Measurements from ENCODE around the gene KCNH1. TPM values are rescaled to one million over a fixed set of nuclear protein-coding genes. Genes with fewer than 3 reads are reported as not detected.
A peak's percentile ranks its signal among the peaks of the same experiment; 100 is the strongest.

KCNH1 gene
- total RNA-seq, 1 donor from 2014 or later, result 15.5 TPM

- Mint-ChIP-seq H3K27me3 (ENCODE audit: low read depth, unreplicated experiment) (peaks cover 9% of the 10 kb centered on the region), H3K9me3 (ENCODE audit: unreplicated experiment) (no peaks in the 10 kb centered on the region), H3K4me1 (ENCODE audit: low read depth, unreplicated experiment) (no peaks in the 10 kb centered on the region), H3K36me3 (ENCODE audit: low read depth, unreplicated experiment) (peaks cover 26% of the 10 kb centered on the region), H3K4me3 (ENCODE audit: unreplicated experiment) (no peak overlapping the region), H3K27ac (ENCODE audit: unreplicated experiment) (peak overlapping the region; percentile 13)
- Histone ChIP-seq H3K9ac (ENCODE audit: low read length) (no peak overlapping the region), H3K36me3 (ENCODE audit: insufficient read depth, low read length) (no peaks in the 10 kb centered on the region), H3K27me3 (ENCODE audit: insufficient read depth, low read length) (no peaks in the 10 kb centered on the region), H3K4me2 (ENCODE audit: low read length) (no peak overlapping the region), H4K20me1 (ENCODE audit: insufficient read depth, low read length) (no peaks in the 10 kb centered on the region), H3K27ac (ENCODE audit: low read depth, low read length) (no peak overlapping the region), H2AFZ (ENCODE audit: low read depth, low read length) (no peak overlapping the region), H3K79me2 (ENCODE audit: insufficient read depth, low read length) (no peaks in the 10 kb centered on the region), H3K4me3 (ENCODE audit: insufficient read depth, low read depth, low read length) (no peak overlapping the region), H3K9me3 (ENCODE audit: insufficient read depth, low read depth, low read length) (no peaks in the 10 kb centered on the region), H3K4me1 (ENCODE audit: insufficient read depth, low read length) (no peaks in the 10 kb centered on the region)
- no peak for DNase-seq (ENCODE audit: low read depth)
- no peak for FAIRE-seq
- TF ChIP-seq EZH2 (IDR thresholded peaks at IDR 0.05; ENCODE audit: insufficient read depth, low read length) (no peak), CTCF (IDR thresholded peaks at IDR 0.05; ENCODE audit: insufficient read depth, low read depth, low read length) (no peak)
Measured at GRCh38 chr1:210801501-210801900, 332.4 kb downstream of the KCNH1 start.

DNA sequence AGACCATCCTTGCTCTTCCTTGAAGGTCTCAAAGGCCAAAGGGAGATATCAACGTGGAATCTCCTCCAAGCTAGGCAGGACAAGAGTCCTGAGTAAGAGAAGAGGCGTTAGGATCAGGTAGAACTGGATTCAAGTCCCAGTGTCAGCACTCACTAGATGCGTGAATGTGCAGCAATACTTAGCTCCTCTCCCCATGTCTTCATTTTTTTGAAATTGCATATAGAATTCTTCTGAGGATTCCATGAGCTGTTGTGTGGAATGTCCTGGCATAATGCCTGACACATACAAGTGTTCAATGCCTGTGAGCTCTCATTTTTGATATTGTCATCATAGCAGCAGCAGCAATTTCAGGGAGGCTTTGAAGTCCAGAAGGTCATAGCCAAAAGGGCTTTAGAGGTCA is 333.2 kb downstream of the KCNH1 start:
- Histone ChIP-seq H3K4me3 (ENCODE audit: insufficient read depth, low read depth, low read length) (no peak overlapping the region), H2AFZ (ENCODE audit: low read depth, low read length) (no peak overlapping the region), H3K27me3 (ENCODE audit: insufficient read depth, low read length) (no peaks in the 10 kb centered on the region), H3K4me2 (ENCODE audit: low read length) (no peak overlapping the region), H3K27ac (ENCODE audit: low read depth, low read length) (no peak overlapping the region), H3K79me2 (ENCODE audit: insufficient read depth, low read length) (no peaks in the 10 kb centered on the region), H3K9ac (ENCODE audit: low read length) (no peak overlapping the region), H3K36me3 (ENCODE audit: insufficient read depth, low read length) (no peaks in the 10 kb centered on the region), H4K20me1 (ENCODE audit: insufficient read depth, low read length) (no peaks in the 10 kb centered on the region), H3K4me1 (ENCODE audit: insufficient read depth, low read length) (no peaks in the 10 kb centered on the region), H3K9me3 (ENCODE audit: insufficient read depth, low read depth, low read length) (no peaks in the 10 kb centered on the region)
- peak; percentile 10 for DNase-seq (ENCODE audit: low read depth)
- Mint-ChIP-seq H3K27me3 (ENCODE audit: low read depth, unreplicated experiment) (peaks cover 9% of the 10 kb centered on the region), H3K4me1 (ENCODE audit: low read depth, unreplicated experiment) (no peaks in the 10 kb centered on the region), H3K27ac (ENCODE audit: unreplicated experiment) (no peak overlapping the region), H3K9me3 (ENCODE audit: unreplicated experiment) (no peaks in the 10 kb centered on the region), H3K4me3 (ENCODE audit: unreplicated experiment) (no peak overlapping the region), H3K36me3 (ENCODE audit: low read depth, unreplicated experiment) (peaks cover 28% of the 10 kb centered on the region)
- no peak for TF ChIP-seq CTCF (IDR thresholded peaks at IDR 0.05; ENCODE audit: insufficient read depth, low read depth, low read length)
- TF ChIP-seq EZH2 (IDR thresholded peaks at IDR 0.05; ENCODE audit: insufficient read depth, low read length), result no peak
- no peak for FAIRE-seq

DNA sequence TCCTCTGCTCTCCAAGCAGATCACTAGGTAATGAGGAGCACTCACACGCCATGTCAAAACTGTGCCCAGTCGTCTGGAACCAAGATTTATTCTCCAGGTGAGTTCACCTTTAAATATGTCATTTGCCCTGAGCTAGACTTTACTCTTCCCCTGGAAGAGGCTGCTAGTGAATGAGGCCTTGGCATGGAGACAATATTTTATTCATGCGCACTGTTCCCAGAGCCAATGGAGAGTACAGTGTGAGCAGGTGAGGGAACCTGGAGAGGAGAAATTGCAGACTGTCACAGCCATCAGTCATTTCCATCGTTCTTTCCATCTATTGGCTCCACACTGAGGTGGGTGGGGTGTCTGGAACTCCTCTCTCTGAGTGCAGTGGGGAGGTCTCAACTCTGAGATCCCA is 333.6 kb downstream of the KCNH1 start:
- Histone ChIP-seq H3K4me1 (ENCODE audit: insufficient read depth, low read length) (no peaks in the 10 kb centered on the region), H4K20me1 (ENCODE audit: insufficient read depth, low read length) (no peaks in the 10 kb centered on the region), H3K27me3 (ENCODE audit: insufficient read depth, low read length) (no peaks in the 10 kb centered on the region), H3K79me2 (ENCODE audit: insufficient read depth, low read length) (no peaks in the 10 kb centered on the region), H3K4me3 (ENCODE audit: insufficient read depth, low read depth, low read length) (no peak overlapping the region), H3K9ac (ENCODE audit: low read length) (no peak overlapping the region), H3K27ac (ENCODE audit: low read depth, low read length) (no peak overlapping the region), H2AFZ (ENCODE audit: low read depth, low read length) (no peak overlapping the region), H3K36me3 (ENCODE audit: insufficient read depth, low read length) (no peaks in the 10 kb centered on the region), H3K4me2 (ENCODE audit: low read length) (no peak overlapping the region), H3K9me3 (ENCODE audit: insufficient read depth, low read depth, low read length) (no peaks in the 10 kb centered on the region)
- TF ChIP-seq EZH2 (IDR thresholded peaks at IDR 0.05; ENCODE audit: insufficient read depth, low read length), result no peak
- H3K4me1 Mint-ChIP-seq (ENCODE audit: low read depth, unreplicated experiment), result no peaks in the 10 kb centered on the region
- peaks cover 9% of the 10 kb centered on the region for H3K27me3 Mint-ChIP-seq (ENCODE audit: low read depth, unreplicated experiment)
- H3K9me3 Mint-ChIP-seq (ENCODE audit: unreplicated experiment), result no peaks in the 10 kb centered on the region
- FAIRE-seq, result no peak
- H3K4me3 Mint-ChIP-seq (ENCODE audit: unreplicated experiment), result no peak overlapping the region
- no peak for DNase-seq (ENCODE audit: low read depth)
- peaks cover 28% of the 10 kb centered on the region for H3K36me3 Mint-ChIP-seq (ENCODE audit: low read depth, unreplicated experiment)
- no peak overlapping the region for H3K27ac Mint-ChIP-seq (ENCODE audit: unreplicated experiment)

Data from astrocyte (in vitro differentiated cells and primary cell).